Measurements from ENCODE around the gene MYOM3. TPM values are rescaled to one million over a fixed set of nuclear protein-coding genes. Genes with fewer than 3 reads are reported as not detected.
A peak's percentile ranks its signal among the peaks of the same experiment; 100 is the strongest.

Gene MYOM3
- total and polyA plus RNA-seq, 2 of the 13 experiments (the other 11 are each of a cell fraction or from before 2014, with no cell fraction given) = 5.8 to 15.3 TPM

- TF ChIP-seq HOXA5 (CRISPR knock-in tag; IDR thresholded peaks at IDR 0.05) (no peak), ARNTL (CRISPR knock-in tag; IDR thresholded peaks at IDR 0.05) (0 out of 2 replicates have a peak, but pooled peaks have one; percentile 37), ZNF280D (CRISPR knock-in tag; IDR thresholded peaks at IDR 0.05) (peak; percentile 36; the same call in 1 of the 2 replicates), SRSF1 (optimal IDR thresholded peaks at IDR 0.05; ENCODE audit: low read depth, low read length) (no peak), NFE2 (CRISPR knock-in tag; IDR thresholded peaks at IDR 0.05) (no peak), ZNF549 (CRISPR knock-in tag; IDR thresholded peaks at IDR 0.05) (no peak), ZBTB33 (CRISPR knock-in tag; IDR thresholded peaks at IDR 0.05) (no peak), ZBTB4 (CRISPR knock-in tag; IDR thresholded peaks at IDR 0.05; ENCODE audit: borderline replicate concordance) (no peak), ZNF24 (IDR thresholded peaks at IDR 0.05) (no peak), HOMEZ (CRISPR knock-in tag; IDR thresholded peaks at IDR 0.05; ENCODE audit: low read depth) (no peak), ZNF564 (CRISPR knock-in tag; IDR thresholded peaks at IDR 0.05) (no peak), JARID2 (CRISPR knock-in tag; IDR thresholded peaks at IDR 0.05; ENCODE audit: insufficient replicate concordance) (peak; percentile 52), EED (CRISPR knock-in tag; IDR thresholded peaks at IDR 0.05) (no peak), REPIN1 (CRISPR knock-in tag; IDR thresholded peaks at IDR 0.05; ENCODE audit: borderline replicate concordance, low read depth) (0 out of 2 replicates have a peak, but pooled peaks have one; percentile 30), MXD1 (CRISPR knock-in tag; IDR thresholded peaks at IDR 0.05) (no peak), SAP130 (CRISPR knock-in tag; IDR thresholded peaks at IDR 0.05; ENCODE audit: low read depth) (peak; percentile 76)
- TF ChIP-seq, protein P1, sequence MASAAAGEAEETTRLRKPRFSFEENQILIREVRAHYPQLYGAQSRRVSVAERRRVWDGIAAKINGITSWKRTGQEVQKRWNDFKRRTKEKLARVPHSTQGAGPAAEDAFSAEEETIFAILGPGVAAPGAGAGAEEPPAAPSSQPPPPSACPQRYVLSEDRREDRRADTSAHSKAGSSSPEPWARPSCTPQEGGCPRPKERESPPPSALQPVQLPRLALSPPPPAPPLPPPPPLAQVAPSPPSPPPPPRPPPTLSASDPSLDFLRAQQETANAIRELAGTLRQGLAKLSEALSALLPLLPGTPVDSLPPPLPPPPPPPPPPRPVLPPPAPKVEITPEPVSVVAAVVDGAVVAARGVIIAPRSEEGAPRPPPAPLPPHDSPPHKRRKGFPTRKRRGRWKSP (CRISPR knock-in tag; IDR thresholded peaks at IDR 0.05) = no peak
These were observed 6.7 kb upstream of the MYOM3 start (continued) for GRCh38 chr1:24118410-24119242.

Measured in HepG2 (cell line).